ENCODE measurements around the gene CDKN1A.

CDKN1A gene

GRCh38 chr6:36656441-36656840, 22.1 kb upstream of the CDKN1A start:
- TF ChIP-seq CTCF (IDR thresholded peaks at IDR 0.05; ENCODE audit: control insufficient read depth, extremely low read depth, insufficient read depth): no peak
- DNase-seq (ENCODE audit: low read depth): no peak

GRCh38 chr6:36657271-36657670, 21.2 kb upstream of the CDKN1A start:
- no peak overlapping the region for H3K4me3 ChIP-seq (ENCODE audit: low read depth, low read length)
- TF ChIP-seq CTCF (IDR thresholded peaks at IDR 0.05; ENCODE audit: control insufficient read depth, extremely low read depth, insufficient read depth): no peak
- no peak for DNase-seq (ENCODE audit: low read depth)

More at GRCh38 chr6:36656441-36656840, 22.1 kb upstream of the CDKN1A start:
- no peak overlapping the region for H3K4me3 ChIP-seq (ENCODE audit: low read depth, low read length)

- no peak for TF ChIP-seq CTCF (IDR thresholded peaks at IDR 0.05; ENCODE audit: control insufficient read depth, extremely low read depth, insufficient read depth)
- DNase-seq (ENCODE audit: low read depth): no peak
- no peak overlapping the region for H3K4me3 ChIP-seq (ENCODE audit: low read depth, low read length)
These were observed 20.5 kb upstream of the CDKN1A start for GRCh38 chr6:36657942-36658544.

- DNase-seq (ENCODE audit: low read depth): no peak
- H3K4me3 ChIP-seq (ENCODE audit: low read depth, low read length): no peak overlapping the region
- no peak for TF ChIP-seq CTCF (IDR thresholded peaks at IDR 0.05; ENCODE audit: control insufficient read depth, extremely low read depth, insufficient read depth)
These were observed 19.2 kb upstream of the CDKN1A start for GRCh38 chr6:36659271-36659670.

- no peak for TF ChIP-seq CTCF (IDR thresholded peaks at IDR 0.05; ENCODE audit: control insufficient read depth, extremely low read depth, insufficient read depth)
- H3K4me3 ChIP-seq (ENCODE audit: low read depth, low read length): no peak overlapping the region
- DNase-seq (ENCODE audit: low read depth): no peak
These were observed 17.6 kb upstream of the CDKN1A start for GRCh38 chr6:36660771-36661471.

DNA sequence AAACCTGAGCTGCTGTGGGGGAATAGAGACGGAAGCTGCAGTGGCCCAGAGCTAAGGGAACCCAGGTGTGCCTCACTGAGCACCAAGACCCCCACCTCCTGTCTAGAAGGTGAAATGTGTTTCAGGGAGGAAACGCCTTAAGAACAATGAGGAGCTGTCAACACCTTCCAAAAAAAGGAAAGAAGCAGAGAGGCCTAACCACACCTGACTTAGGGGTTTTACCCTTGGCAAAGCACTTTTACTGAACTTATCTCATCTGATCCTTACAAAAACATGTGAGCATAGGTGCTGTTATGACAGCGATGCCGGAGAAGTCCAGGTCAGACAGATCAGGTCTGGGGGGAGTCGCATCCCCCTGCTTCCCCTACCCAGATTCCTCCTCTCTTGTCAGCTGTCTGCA, 16.1 kb upstream of the CDKN1A start:
- TF ChIP-seq CTCF (IDR thresholded peaks at IDR 0.05; ENCODE audit: control insufficient read depth, extremely low read depth, insufficient read depth): no peak
- no peak for DNase-seq (ENCODE audit: low read depth)
- no peak overlapping the region for H3K4me3 ChIP-seq (ENCODE audit: low read depth, low read length)
